ENCODE results near the gene ICA1. TPM values are rescaled to one million over a fixed set of nuclear protein-coding genes. Genes with fewer than 3 reads are reported as not detected.
"Not testable (repeated sequence)": the region's sequence is repeated elsewhere in the genome, so short reads cannot be mapped to it uniquely, and the experiment has no call there.

ICA1 gene
- total RNA-seq, 4 donors from 2014 or later: 21.0 to 43.3 (median 26.6) TPM

DNA sequence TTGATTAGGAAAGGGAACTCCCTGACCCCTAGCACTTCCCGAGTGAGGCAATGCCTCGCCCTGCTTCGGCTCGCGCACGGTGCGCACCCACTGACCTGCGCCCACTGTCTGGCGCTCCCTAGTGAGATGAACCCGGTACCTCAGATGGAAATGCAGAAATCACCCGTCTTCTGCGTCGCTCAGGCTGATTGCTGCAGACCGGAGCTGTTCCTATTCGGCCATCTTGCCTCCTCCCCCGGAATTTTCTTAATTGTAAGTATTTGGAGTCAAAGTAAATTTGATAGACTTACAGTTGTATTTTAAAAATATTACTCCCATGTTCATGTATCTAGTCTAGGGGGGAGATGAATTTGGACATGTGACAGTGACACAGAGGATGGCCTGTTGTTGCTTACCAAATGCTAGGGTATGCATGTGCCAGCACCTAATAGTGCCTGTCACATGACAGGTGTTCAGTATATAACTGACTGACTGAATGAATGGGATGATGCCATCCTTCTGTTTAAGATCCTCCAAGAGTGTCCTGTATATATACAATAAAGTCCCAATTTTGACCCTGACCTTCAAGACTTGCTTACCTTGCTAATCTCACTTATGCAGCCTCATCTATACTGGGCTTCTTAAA lies 42.0 kb upstream of the ICA1 start:
- TF ChIP-seq, protein P1, sequence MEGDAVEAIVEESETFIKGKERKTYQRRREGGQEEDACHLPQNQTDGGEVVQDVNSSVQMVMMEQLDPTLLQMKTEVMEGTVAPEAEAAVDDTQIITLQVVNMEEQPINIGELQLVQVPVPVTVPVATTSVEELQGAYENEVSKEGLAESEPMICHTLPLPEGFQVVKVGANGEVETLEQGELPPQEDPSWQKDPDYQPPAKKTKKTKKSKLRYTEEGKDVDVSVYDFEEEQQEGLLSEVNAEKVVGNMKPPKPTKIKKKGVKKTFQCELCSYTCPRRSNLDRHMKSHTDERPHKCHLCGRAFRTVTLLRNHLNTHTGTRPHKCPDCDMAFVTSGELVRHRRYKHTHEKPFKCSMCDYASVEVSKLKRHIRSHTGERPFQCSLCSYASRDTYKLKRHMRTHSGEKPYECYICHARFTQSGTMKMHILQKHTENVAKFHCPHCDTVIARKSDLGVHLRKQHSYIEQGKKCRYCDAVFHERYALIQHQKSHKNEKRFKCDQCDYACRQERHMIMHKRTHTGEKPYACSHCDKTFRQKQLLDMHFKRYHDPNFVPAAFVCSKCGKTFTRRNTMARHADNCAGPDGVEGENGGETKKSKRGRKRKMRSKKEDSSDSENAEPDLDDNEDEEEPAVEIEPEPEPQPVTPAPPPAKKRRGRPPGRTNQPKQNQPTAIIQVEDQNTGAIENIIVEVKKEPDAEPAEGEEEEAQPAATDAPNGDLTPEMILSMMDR (IDR thresholded peaks at IDR 0.05): no peak
- no peak for TF ChIP-seq POLR2A (IDR thresholded peaks at IDR 0.05)
- no peak for DNase-seq
- H3K36me3 ChIP-seq: no peaks in the 10 kb centered on the region
- no peak overlapping the region for H3K27ac ChIP-seq
- no peaks in the 10 kb centered on the region for H3K4me1 ChIP-seq
- WGBS, 2 donors: 92 to 96% methylated on average over 13 to 16 of the region's 16 CpGs
- intact Hi-C loops (cut with DNase I): no loop called here
- H3K27me3 ChIP-seq: no peaks in the 10 kb centered on the region
- H3K9me3 ChIP-seq: no peaks in the 10 kb centered on the region
- no peak overlapping the region for H3K4me3 ChIP-seq (replicated peaks in 1 of 3)

DNA sequence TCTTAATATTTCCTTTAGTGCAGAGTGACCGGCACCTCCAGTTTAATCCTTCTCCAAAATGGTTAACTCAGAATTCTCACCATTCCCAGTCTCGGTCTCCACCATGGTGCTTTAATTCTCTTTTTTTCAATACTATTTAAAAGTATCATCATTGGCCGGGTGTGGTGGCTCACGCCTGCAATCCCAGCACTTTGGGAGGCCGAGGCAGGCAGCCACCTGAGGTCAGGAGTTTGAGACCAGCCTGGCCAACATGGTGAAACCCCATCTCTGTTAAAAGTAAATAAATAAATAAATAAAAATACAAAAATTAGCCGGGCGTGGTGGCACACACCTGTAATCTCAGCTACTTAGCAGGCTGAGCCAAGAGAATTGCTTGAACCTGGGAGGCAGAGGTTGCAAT lies 35.1 kb upstream of the ICA1 start:
- H3K27ac ChIP-seq; intact Hi-C loops (cut with DNase I); H3K4me3 ChIP-seq (replicated peaks in 1 of 3); H3K36me3 ChIP-seq; H3K9me3 ChIP-seq; H3K4me1 ChIP-seq; H3K27me3 ChIP-seq; DNase-seq: not testable (repeated sequence)
- 95% methylated on average over 7 of the region's 7 CpGs for WGBS, 2 donors

DNA sequence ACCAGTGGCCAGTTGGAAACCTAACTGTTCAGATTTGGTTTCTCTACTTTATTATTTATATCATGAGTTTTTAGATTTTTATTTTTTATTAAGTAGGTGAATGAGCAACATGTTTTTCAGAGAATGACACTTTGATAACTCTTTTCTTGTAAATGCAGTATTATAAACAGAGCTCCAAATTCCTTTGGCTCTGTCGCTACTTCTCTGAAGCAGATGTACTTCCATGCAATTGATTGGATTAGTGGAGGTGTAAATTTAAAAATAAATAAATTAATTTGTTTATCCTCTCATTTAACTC lies 34.3 kb upstream of the ICA1 start:
- WGBS, 2 donors: 93 to 99% methylated on average over 1 of the region's 1 CpG
- H3K4me3 ChIP-seq (replicated peaks in 1 of 3): no peak overlapping the region
- no peak overlapping the region for H3K27ac ChIP-seq
- H3K4me1 ChIP-seq: no peaks in the 10 kb centered on the region
- H3K27me3 ChIP-seq: no peaks in the 10 kb centered on the region
- no peak for TF ChIP-seq POLR2A (IDR thresholded peaks at IDR 0.05)
- TF ChIP-seq, protein P1 (IDR thresholded peaks at IDR 0.05): no peak
- intact Hi-C loops (cut with DNase I): no loop called here
- H3K9me3 ChIP-seq: no peaks in the 10 kb centered on the region
- DNase-seq: no peak
- H3K36me3 ChIP-seq: no peaks in the 10 kb centered on the region

DNA sequence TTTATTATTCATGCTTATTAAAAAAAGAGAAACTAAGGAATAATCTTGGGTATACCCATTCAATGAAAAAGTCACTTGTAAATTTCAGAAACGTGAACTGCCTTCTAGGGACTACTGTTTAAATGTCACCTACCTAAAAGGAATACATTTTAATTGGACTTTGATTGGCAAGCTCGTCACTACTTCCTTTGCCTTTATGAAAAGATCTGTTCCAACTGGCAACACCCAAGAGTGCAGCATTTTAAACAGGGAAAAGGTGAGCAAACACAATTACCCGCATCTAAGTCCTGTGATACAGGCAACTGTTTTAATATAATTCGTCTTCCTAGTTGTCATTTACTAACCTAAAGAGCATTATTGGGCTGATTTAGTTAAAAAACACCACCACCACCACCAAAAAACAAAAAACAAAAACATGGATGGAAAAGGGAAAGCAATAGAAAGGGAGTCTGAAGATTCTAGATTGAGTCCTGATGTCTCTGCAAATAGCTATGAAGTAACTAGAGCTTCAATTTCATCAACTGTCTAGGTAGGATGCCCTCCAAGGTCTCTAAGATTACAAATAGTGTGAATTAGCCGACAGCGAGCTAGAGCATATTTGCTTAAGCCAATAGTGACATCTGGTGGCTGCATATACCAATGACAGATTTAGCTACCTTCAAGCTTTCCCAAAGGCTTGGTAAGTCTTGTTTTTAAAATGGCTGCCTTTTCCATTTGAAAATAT lies 33.8 kb upstream of the ICA1 start:
- intact Hi-C loops (cut with DNase I): no loop called here
- H3K27ac ChIP-seq: no peak overlapping the region
- H3K27me3 ChIP-seq: no peaks in the 10 kb centered on the region
- no peaks in the 10 kb centered on the region for H3K4me1 ChIP-seq
- no peak overlapping the region for H3K4me3 ChIP-seq (replicated peaks in 1 of 3)
- no peaks in the 10 kb centered on the region for H3K9me3 ChIP-seq
- WGBS, 2 donors: 45 to 49% methylated on average over 6 of the region's 6 CpGs
- peak; percentile 5 to 14 for DNase-seq
- TF ChIP-seq, protein P1 (IDR thresholded peaks at IDR 0.05): peak; percentile 36 to 91 (median 82)
- TF ChIP-seq POLR2A (IDR thresholded peaks at IDR 0.05): no peak
- H3K36me3 ChIP-seq: no peaks in the 10 kb centered on the region

DNA sequence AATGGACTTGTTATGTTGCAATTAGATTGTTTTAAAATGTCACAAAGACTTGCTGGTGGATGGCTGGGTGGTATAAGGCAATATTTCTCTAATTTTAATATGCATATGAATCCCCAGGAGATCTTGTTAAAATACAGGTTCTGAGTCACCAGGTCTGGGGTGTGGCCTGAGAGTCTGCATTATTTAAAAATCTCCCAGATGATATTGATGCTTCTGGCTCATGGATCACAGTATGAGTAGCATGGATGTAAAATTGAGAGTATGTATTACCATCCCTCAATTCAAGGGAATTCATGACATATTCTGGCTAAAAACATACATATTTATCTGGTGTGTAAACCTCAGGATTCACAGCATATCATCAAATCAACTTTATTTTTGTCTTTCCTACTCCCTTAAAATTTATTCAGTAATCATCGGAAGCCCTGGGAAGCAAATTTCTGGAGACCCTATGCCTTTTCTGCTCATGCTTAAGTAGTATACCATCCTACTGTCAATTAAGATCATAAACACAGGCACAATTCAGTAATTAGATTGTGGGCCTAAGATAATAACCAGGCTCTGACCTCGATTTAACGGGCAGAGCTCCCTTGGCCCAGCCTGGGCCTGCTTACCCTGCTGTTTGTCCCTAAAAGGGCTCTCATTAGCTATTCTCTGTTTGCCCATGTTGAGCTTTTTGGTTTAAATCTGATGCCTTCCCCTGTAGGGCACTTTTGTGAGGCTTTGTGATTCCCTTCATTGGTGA lies 29.6 kb upstream of the ICA1 start:
- DNase-seq: no peak
- H3K27ac ChIP-seq: no peak overlapping the region
- H3K27me3 ChIP-seq: no peaks in the 10 kb centered on the region
- TF ChIP-seq, protein P1 (IDR thresholded peaks at IDR 0.05): no peak
- TF ChIP-seq POLR2A (IDR thresholded peaks at IDR 0.05): no peak
- no peaks in the 10 kb centered on the region for H3K4me1 ChIP-seq
- intact Hi-C loops (cut with DNase I): no loop called here
- no peak overlapping the region for H3K4me3 ChIP-seq (replicated peaks in 1 of 3)
- WGBS, 2 donors: 95 to 97% methylated on average over 3 of the region's 3 CpGs
- no peaks in the 10 kb centered on the region for H3K36me3 ChIP-seq
- no peaks in the 10 kb centered on the region for H3K9me3 ChIP-seq

Data from thyroid gland (tissue), 4 donors.